Neural cell (in vitro differentiated cells): ENCODE data around the gene TACC2. TPM values are rescaled to one million over a fixed set of nuclear protein-coding genes. Genes with fewer than 3 reads are reported as not detected.

ENCODE experiments used
- H2AFZ ChIP-seq: fragments of 200-600, 300-800 bp; sonication (generic), shearing (Covaris generic); 2 replicates; pipeline ENCODE4 v1.6.0; 2014; ENCODE audit warnings: low read depth, mild to moderate bottlenecking, antibody characterized with exemption, low read length, moderate library complexity
- H3F3A ChIP-seq: fragments of 200-600 bp; shearing (Covaris generic); 2 replicates; pipeline ENCODE4 v1.6.1; 2016; ENCODE audit warnings: mild to moderate bottlenecking, moderate library complexity, mixed read lengths, antibody characterized with exemption, low read length; ENCODE audit not compliant: insufficient read depth, poor library complexity, severe bottlenecking
- H3K27ac ChIP-seq: fragments of 200-600, 300-800 bp; sonication (generic), shearing (Covaris generic); 2 replicates; pipeline ENCODE4 v1.5.1; 2014; ENCODE audit warnings: mild to moderate bottlenecking, low read length, moderate library complexity
- H3K27me3 ChIP-seq: fragments of 300-800, 200-600 bp; sonication (generic), shearing (Covaris generic); 2 replicates; pipeline ENCODE4 v1.6.0; 2014; ENCODE audit warnings: mild to moderate bottlenecking, low read depth, low read length, moderate library complexity; ENCODE audit not compliant: insufficient read depth
- H3K36me3 ChIP-seq: fragments of 300-800, 200-600 bp; sonication (generic), shearing (Covaris generic); 2 replicates; pipeline ENCODE4 v1.5.1; 2014; ENCODE audit warnings: mild to moderate bottlenecking, antibody characterized with exemption, low read length, moderate library complexity; ENCODE audit not compliant: insufficient read depth
- H3K4me2 ChIP-seq: fragments of 300-800, 200-600 bp; sonication (generic), shearing (Covaris generic); 2 replicates; pipeline ENCODE4 v1.6.0; 2014; ENCODE audit warnings: mild to moderate bottlenecking, low read length
- H3K4me3 ChIP-seq: fragments of 300-800, 200-600 bp; sonication (generic), shearing (Covaris generic); 2 replicates; pipeline ENCODE4 v1.5.1; 2014; ENCODE audit warnings: mild to moderate bottlenecking, low read length, moderate library complexity
- H3K79me2 ChIP-seq: fragments of 200-600 bp; shearing (Covaris generic); replicated peaks from 2 replicates; pipeline ENCODE4 v1.6.0; 2014; ENCODE audit warnings: mild to moderate bottlenecking, low read length, moderate library complexity; ENCODE audit not compliant: insufficient read depth
- H3K9ac ChIP-seq: fragments of 300-800, 200-600 bp; sonication (generic), shearing (Covaris generic); 2 replicates; pipeline ENCODE4 v1.6.1; 2016; ENCODE audit warnings: mild to moderate bottlenecking, low read length, mixed read lengths
- H3K9me2 ChIP-seq: fragments of 200-600 bp; shearing (Covaris generic); 2 replicates; pipeline ENCODE4 v1.6.1; 2016; ENCODE audit warnings: mild to moderate bottlenecking, low read length, mixed read lengths; ENCODE audit not compliant: insufficient read depth
- H3K9me3 ChIP-seq: fragments of 200-600, 300-800 bp; sonication (generic), shearing (Covaris generic); 2 replicates; pipeline ENCODE4 v1.6.1; 2016; ENCODE audit warnings: mild to moderate bottlenecking, mixed run types, low read length, moderate library complexity, mixed read lengths
- H4K20me1 ChIP-seq: fragments of 200-600 bp; shearing (Covaris generic); 2 replicates; pipeline ENCODE4 v1.6.1; 2016; ENCODE audit warnings: mild to moderate bottlenecking, mixed run types; ENCODE audit not compliant: insufficient read depth
- EP300 ChIP-seq: fragments of 450-650 bp; conservative IDR thresholded peaks from 2 replicates; pipeline ENCODE4 v1.6.1; 2014; ENCODE audit warnings: antibody characterized with exemption, mild to moderate bottlenecking, moderate library complexity; ENCODE audit not compliant: poor library complexity, severe bottlenecking
- EZH2 ChIP-seq: fragments of 200-600, 300-800 bp; shearing (Covaris generic), sonication (generic); IDR thresholded peaks from 2 replicates; pipeline ENCODE4 v1.6.1; 2014; ENCODE audit warnings: antibody characterized with exemption, low read length, borderline replicate concordance, mild to moderate bottlenecking; ENCODE audit not compliant: insufficient read depth, poor library complexity, severe bottlenecking
- MXI1 ChIP-seq: fragments of 450-650 bp; conservative IDR thresholded peaks from 2 replicates; pipeline ENCODE4 v1.6.1; 2014; ENCODE audit warnings: antibody characterized with exemption, mild to moderate bottlenecking; ENCODE audit not compliant: poor library complexity, severe bottlenecking
- POLR2AphosphoS5 ChIP-seq: IDR thresholded peaks from 2 replicates; pipeline ENCODE4 v1.6.1; 2012
- RAD21 ChIP-seq: fragments of 450-650 bp; conservative IDR thresholded peaks from 2 replicates; pipeline ENCODE4 v1.6.1; 2014; ENCODE audit warnings: antibody characterized with exemption, mild to moderate bottlenecking, moderate library complexity
- SMC3 ChIP-seq: fragments of 450-650 bp; conservative IDR thresholded peaks from 2 replicates; pipeline ENCODE4 v1.6.1; 2014; ENCODE audit warnings: antibody characterized with exemption, mild to moderate bottlenecking, moderate library complexity; ENCODE audit not compliant: poor library complexity
- TAF1 ChIP-seq: IDR thresholded peaks from 2 replicates; pipeline ENCODE4 v1.6.1; 2012; ENCODE audit warnings: low read depth
- polyA plus RNA-seq: library from polyadenylated mRNA; depleted of rRNA; stranded (reverse); fragments of >200 nt; gene quantifications from 2 replicates; pipeline ENCODE4 v1.2.3, GENCODE V29; 2014
- TF ChIP-seq, protein P1 (sequence below): IDR thresholded peaks from 2 replicates; pipeline ENCODE4 v1.6.1; 2012; ENCODE audit warnings: borderline replicate concordance
- TF ChIP-seq, protein P2 (sequence below): fragments of 450-650 bp; IDR thresholded peaks from 2 replicates; pipeline ENCODE4 v1.5.1; 2014; ENCODE audit warnings: antibody characterized with exemption, mild to moderate bottlenecking, moderate library complexity; ENCODE audit not compliant: poor library complexity, severe bottlenecking

The TACC2 gene
- polyA plus RNA-seq, 1 donor from 2014 or later = 17.6 TPM

- no peaks in the 10 kb centered on the region for H3K9me2 ChIP-seq
- H3K36me3 ChIP-seq = no peaks in the 10 kb centered on the region
- TF ChIP-seq, protein P1, sequence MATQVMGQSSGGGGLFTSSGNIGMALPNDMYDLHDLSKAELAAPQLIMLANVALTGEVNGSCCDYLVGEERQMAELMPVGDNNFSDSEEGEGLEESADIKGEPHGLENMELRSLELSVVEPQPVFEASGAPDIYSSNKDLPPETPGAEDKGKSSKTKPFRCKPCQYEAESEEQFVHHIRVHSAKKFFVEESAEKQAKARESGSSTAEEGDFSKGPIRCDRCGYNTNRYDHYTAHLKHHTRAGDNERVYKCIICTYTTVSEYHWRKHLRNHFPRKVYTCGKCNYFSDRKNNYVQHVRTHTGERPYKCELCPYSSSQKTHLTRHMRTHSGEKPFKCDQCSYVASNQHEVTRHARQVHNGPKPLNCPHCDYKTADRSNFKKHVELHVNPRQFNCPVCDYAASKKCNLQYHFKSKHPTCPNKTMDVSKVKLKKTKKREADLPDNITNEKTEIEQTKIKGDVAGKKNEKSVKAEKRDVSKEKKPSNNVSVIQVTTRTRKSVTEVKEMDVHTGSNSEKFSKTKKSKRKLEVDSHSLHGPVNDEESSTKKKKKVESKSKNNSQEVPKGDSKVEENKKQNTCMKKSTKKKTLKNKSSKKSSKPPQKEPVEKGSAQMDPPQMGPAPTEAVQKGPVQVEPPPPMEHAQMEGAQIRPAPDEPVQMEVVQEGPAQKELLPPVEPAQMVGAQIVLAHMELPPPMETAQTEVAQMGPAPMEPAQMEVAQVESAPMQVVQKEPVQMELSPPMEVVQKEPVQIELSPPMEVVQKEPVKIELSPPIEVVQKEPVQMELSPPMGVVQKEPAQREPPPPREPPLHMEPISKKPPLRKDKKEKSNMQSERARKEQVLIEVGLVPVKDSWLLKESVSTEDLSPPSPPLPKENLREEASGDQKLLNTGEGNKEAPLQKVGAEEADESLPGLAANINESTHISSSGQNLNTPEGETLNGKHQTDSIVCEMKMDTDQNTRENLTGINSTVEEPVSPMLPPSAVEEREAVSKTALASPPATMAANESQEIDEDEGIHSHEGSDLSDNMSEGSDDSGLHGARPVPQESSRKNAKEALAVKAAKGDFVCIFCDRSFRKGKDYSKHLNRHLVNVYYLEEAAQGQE = no peak
- TF ChIP-seq TAF1 (no peak), MXI1 (no peak), EP300 (no peak), EZH2 (no peak), POLR2AphosphoS5 (no peak), SMC3 (no peak), RAD21 (no peak)
- TF ChIP-seq, protein P2, sequence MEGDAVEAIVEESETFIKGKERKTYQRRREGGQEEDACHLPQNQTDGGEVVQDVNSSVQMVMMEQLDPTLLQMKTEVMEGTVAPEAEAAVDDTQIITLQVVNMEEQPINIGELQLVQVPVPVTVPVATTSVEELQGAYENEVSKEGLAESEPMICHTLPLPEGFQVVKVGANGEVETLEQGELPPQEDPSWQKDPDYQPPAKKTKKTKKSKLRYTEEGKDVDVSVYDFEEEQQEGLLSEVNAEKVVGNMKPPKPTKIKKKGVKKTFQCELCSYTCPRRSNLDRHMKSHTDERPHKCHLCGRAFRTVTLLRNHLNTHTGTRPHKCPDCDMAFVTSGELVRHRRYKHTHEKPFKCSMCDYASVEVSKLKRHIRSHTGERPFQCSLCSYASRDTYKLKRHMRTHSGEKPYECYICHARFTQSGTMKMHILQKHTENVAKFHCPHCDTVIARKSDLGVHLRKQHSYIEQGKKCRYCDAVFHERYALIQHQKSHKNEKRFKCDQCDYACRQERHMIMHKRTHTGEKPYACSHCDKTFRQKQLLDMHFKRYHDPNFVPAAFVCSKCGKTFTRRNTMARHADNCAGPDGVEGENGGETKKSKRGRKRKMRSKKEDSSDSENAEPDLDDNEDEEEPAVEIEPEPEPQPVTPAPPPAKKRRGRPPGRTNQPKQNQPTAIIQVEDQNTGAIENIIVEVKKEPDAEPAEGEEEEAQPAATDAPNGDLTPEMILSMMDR = no peak
- no peak overlapping the region for H3K4me3 ChIP-seq
- no peaks in the 10 kb centered on the region for H3F3A ChIP-seq
- no peaks in the 10 kb centered on the region for H3K27me3 ChIP-seq
- H2AFZ ChIP-seq = no peak overlapping the region
- H4K20me1 ChIP-seq = no peaks in the 10 kb centered on the region
- H3K9ac ChIP-seq = no peak overlapping the region
- no peaks in the 10 kb centered on the region for H3K9me3 ChIP-seq
- H3K79me2 ChIP-seq = no peaks in the 10 kb centered on the region
- no peak overlapping the region for H3K27ac ChIP-seq
- H3K4me2 ChIP-seq = no peak overlapping the region
These were observed 306.5 kb downstream of the TACC2 start for GRCh38 chr10:122295451-122295809.

GRCh38 chr10:122296363-122297120 is 307.6 kb downstream of the TACC2 start:
- Histone ChIP-seq H3F3A (no peaks in the 10 kb centered on the region), H3K9me3 (no peaks in the 10 kb centered on the region), H3K9ac (no peak overlapping the region), H3K79me2 (no peaks in the 10 kb centered on the region), H3K4me3 (no peak overlapping the region), H4K20me1 (no peaks in the 10 kb centered on the region), H3K36me3 (no peaks in the 10 kb centered on the region), H3K27ac (no peak overlapping the region), H3K4me2 (no peak overlapping the region), H2AFZ (no peak overlapping the region), H3K9me2 (no peaks in the 10 kb centered on the region), H3K27me3 (no peaks in the 10 kb centered on the region)
- TF ChIP-seq POLR2AphosphoS5 (no peak), EZH2 (no peak), TAF1 (no peak)
- TF ChIP-seq, protein P1 = no peak
- TF ChIP-seq, protein P2 = no peak
